HepG2 (cell line): Measurements from ENCODE around the gene ADPRM. TPM values are rescaled to one million over a fixed set of nuclear protein-coding genes. Genes with fewer than 3 reads are reported as not detected.

ENCODE experiments used
- CTCF ChIP-seq: sonication (generic); formaldehyde crosslinking; IDR thresholded peaks from 2 replicates; pipeline ENCODE4 v1.5.0; 2020; ENCODE audit warnings: mild to moderate bottlenecking, missing genetic modification reagents, moderate library complexity
- KDM3A ChIP-seq: IDR thresholded peaks from 2 replicates; pipeline ENCODE4 v1.6.1; 2018; ENCODE audit warnings: low read depth, missing compliant biosample characterization
- MAFG ChIP-seq: sonication (generic); formaldehyde crosslinking; IDR thresholded peaks from 2 replicates; pipeline ENCODE4 v1.5.1; 2020; ENCODE audit warnings: mild to moderate bottlenecking, missing genetic modification reagents
- MEIS1 ChIP-seq: sonication (generic); formaldehyde crosslinking; IDR thresholded peaks from 2 replicates; pipeline ENCODE4 v1.9.0; 2021; ENCODE audit warnings: mild to moderate bottlenecking, missing genetic modification reagents, moderate library complexity, borderline replicate concordance
- MXI1 ChIP-seq: IDR thresholded peaks from 3 replicates; pipeline ENCODE4 v1.6.1; 2012; ENCODE audit warnings: low read depth, low read length, inconsistent platforms, borderline replicate concordance
- RAD21 ChIP-seq: fragments of 450-650 bp; formaldehyde crosslinking; IDR thresholded peaks from 2 replicates; pipeline ENCODE4 v1.5.0; 2020; ENCODE audit warnings: mild to moderate bottlenecking
- SAP130 ChIP-seq: IDR thresholded peaks from 2 replicates; pipeline ENCODE4 v1.6.1; 2016; ENCODE audit warnings: low read depth
- ZNF138 ChIP-seq: sonication (generic); formaldehyde crosslinking; IDR thresholded peaks from 2 replicates; pipeline ENCODE4 v1.5.0; 2020; ENCODE audit warnings: mild to moderate bottlenecking, low read depth, missing genetic modification reagents
- ZNF280D ChIP-seq: sonication (generic); formaldehyde crosslinking; IDR thresholded peaks from 2 replicates; pipeline ENCODE4 v1.5.1; 2020; ENCODE audit warnings: mild to moderate bottlenecking, missing genetic modification reagents
- ZNF318 ChIP-seq: sonication (generic); formaldehyde crosslinking; IDR thresholded peaks from 2 replicates; pipeline ENCODE4 v1.4.0; 2020; ENCODE audit warnings: mild to moderate bottlenecking, missing genetic modification reagents
- ZNF724P ChIP-seq: sonication (generic); formaldehyde crosslinking; IDR thresholded peaks from 2 replicates; pipeline ENCODE4 v1.8.0; 2022; ENCODE audit warnings: missing genetic modification reagents, borderline replicate concordance
- ZSCAN30 ChIP-seq: sonication (generic); formaldehyde crosslinking; IDR thresholded peaks from 2 replicates; pipeline ENCODE4 v1.5.0; 2020; ENCODE audit warnings: mild to moderate bottlenecking, missing genetic modification reagents
- polyA plus RNA-seq, 8 experiments: library from polyadenylated mRNA; depleted of rRNA in 3 of 8; stranded (reverse) in 7 of 8; unstranded in 1 of 8; fragments of >200 nt; fragmentation: Illumina TruSeq in 4 of 8; extraction: Trizol in 4 of 8; gene quantifications; 2 replicates each; pipeline versions ENCODE4 v1.2.1 to v1.2.3, GENCODE V29; 2011 to 2016; ENCODE audit warnings: low read depth in 4 of 8, missing spikeins in 1 of 8, mixed read lengths in 1 of 8; ENCODE audit not compliant: insufficient read depth in 1 of 8
- total RNA-seq, 5 experiments: library from RNA; depleted of rRNA; stranded (reverse); fragments of >200 nt; fragmentation: Illumina TruSeq; extraction: Trizol; gene quantifications; 2 replicates each; pipeline ENCODE4 v1.2.3, GENCODE V29; 2016; ENCODE audit warnings: low read depth in 1 of 5
- TF ChIP-seq, protein P1 (sequence below): sonication (generic); formaldehyde crosslinking; IDR thresholded peaks from 2 replicates; pipeline ENCODE4 v1.4.0; 2020; ENCODE audit warnings: missing genetic modification reagents

ADPRM gene
- total and polyA plus RNA-seq, 2 of the 13 experiments (the other 11 are each of a cell fraction or from before 2014, with no cell fraction given), result 5.6 to 10.8 TPM

DNA sequence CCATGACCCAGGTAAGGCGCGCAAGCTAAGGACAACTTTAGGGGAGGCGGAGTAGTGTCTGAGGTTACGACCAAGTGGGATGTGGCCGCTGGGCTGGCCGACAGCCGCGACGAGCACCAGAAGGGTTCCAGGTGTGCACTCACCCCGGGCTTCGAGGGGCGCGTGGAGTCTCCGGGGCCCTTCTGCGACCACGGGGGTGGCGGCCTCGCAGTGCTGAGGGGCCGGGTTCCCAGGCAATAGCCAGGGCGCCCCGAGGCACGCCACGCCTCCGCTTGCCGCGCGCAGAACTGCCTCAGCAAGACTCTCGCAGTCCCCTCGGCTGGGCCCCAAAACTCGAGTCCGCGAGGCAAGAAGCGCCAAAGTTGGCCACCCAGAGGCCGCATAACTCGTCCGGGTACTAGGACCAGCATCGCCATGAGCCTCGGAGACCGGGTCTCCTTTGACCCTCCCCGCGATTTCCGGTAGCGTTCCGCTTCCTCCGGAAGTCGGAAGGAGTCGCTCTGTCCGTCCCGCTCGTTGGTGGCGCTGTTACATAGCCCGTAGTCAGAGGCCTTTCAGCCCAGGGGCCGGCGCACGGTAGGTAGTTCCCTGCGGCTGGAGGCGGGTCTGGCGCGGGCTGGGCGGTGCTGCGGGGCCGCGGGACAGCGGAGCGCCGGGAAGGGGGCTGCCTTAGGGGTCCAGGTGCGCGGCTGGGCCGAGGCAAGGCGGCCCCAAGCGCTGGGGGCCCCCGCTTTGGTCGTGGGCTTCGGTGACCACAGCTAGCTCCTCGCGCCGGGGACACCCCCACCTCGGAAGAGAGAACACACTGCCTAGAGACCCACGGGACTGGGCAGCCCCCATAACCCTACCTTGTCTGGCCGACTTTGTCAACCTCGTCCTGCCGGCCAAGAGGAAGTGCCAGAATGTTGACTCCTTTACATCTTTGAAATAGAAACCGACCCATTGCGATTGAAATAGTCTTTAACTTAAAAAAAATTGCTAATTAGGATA is at the start of gene ADPRM, which contains the start of gene SCO1 (continued):
- TF ChIP-seq CTCF (CRISPR knock-in tag) (peak; percentile 79), ZNF318 (CRISPR knock-in tag) (0 out of 2 replicates have a peak, but pooled peaks have one; percentile 68), ZNF280D (CRISPR knock-in tag) (0 out of 2 replicates have a peak, but pooled peaks have one; percentile 26), ZSCAN30 (CRISPR knock-in tag) (no peak), KDM3A (CRISPR knock-in tag) (peak; percentile 38; the same call in 1 of the 2 replicates), MEIS1 (0 out of 2 replicates have a peak, but pooled peaks have one; percentile 31), ZNF138 (CRISPR knock-in tag) (no peak), SAP130 (peak; percentile 96), RAD21 (CRISPR knock-in tag) (peak; percentile 57; the same call in 1 of the 2 replicates), MAFG (CRISPR knock-in tag) (no peak), ZNF724P (CRISPR knock-in tag) (peak; percentile 69; the same call in 1 of the 2 replicates), MXI1 (peak; percentile 55; the same call in 1 of the 3 replicates)
- TF ChIP-seq, protein P1, sequence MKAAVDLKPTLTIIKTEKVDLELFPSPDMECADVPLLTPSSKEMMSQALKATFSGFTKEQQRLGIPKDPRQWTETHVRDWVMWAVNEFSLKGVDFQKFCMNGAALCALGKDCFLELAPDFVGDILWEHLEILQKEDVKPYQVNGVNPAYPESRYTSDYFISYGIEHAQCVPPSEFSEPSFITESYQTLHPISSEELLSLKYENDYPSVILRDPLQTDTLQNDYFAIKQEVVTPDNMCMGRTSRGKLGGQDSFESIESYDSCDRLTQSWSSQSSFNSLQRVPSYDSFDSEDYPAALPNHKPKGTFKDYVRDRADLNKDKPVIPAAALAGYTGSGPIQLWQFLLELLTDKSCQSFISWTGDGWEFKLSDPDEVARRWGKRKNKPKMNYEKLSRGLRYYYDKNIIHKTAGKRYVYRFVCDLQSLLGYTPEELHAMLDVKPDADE (CRISPR knock-in tag), result 0 out of 2 replicates have a peak, but pooled peaks have one; percentile 75
